Natural killer cell treated with Interleukin-12 subunit alpha and Interleukin-12 subunit beta and Interleukin-15 and Interleukin-18, amount 100 ng/mL, for 72 hours (primary cell): Measurements from ENCODE around the gene ZNF280D. TPM values are rescaled to one million over a fixed set of nuclear protein-coding genes. Genes with fewer than 3 reads are reported as not detected.

Experiments used
- ATAC-seq, 2 donors: fragments of 150-1000 bp; cut with Tn5 transposase in 1 of 2; sonication (Bioruptor Pico), chemical (Tn5 transposase) in 1 of 2; 2 replicates each; pipeline ENCODE4 v1.10.0; 2021
- DNase-seq: peaks from one replicate; pipeline ENCODE4 v3.0.0; 2022; ENCODE audit warnings: low spot score
- H3K27ac Mint-ChIP-seq, 2 donors: 1 replicate in 1 of 2; 2 replicates in 1 of 2; pipeline ENCODE4 v1.8.0; 2022; ENCODE audit warnings: mixed read lengths in 2 of 2, mild to moderate bottlenecking in 1 of 2, moderate library complexity in 1 of 2
- H3K27me3 Mint-ChIP-seq, 2 donors: 1 replicate in 1 of 2; 2 replicates in 1 of 2; pipeline ENCODE4 v1.8.0; 2022; ENCODE audit warnings: mixed read lengths in 2 of 2
- H3K36me3 Mint-ChIP-seq: one replicate; pipeline ENCODE4 v1.8.0; 2022; ENCODE audit warnings: mixed read lengths
- H3K4me1 Mint-ChIP-seq, 2 donors: 1 replicate in 1 of 2; 2 replicates in 1 of 2; pipeline ENCODE4 v1.8.0; 2022; ENCODE audit warnings: low read depth in 2 of 2, mixed read lengths in 2 of 2, mild to moderate bottlenecking in 1 of 2
- H3K4me3 Mint-ChIP-seq: one replicate; pipeline ENCODE4 v1.8.0; 2022; ENCODE audit warnings: mixed read lengths
- H3K9me3 Mint-ChIP-seq: 2 replicates; pipeline ENCODE4 v1.8.0; 2022; ENCODE audit warnings: mixed read lengths
- total RNA-seq, 2 donors: library from RNA; stranded (reverse); gene quantifications; one replicate each; pipeline ENCODE4 v1.2.3, GENCODE V29; 2022

The ZNF280D gene
- total RNA-seq, 2 donors from 2014 or later = 24.4 to 25.0 TPM

DNA sequence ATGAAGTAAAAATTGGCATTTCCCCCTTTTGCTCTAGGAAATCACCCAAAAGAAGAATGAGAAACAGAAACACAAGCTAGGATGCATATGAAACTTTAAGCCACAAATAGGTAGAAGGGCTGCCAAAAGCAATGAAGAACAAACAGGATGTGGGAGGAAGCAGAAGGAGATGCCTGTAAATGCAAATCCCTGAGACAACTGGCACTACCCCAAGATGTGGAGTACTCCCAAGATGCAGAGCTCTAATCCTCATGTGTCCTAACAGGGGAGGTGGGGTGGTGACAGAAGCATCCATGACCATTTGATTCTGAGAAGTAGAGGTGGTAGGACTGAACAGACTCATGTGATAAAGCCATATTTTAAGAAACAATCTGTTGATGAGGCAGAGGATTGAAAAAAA, 31.9 kb upstream of the ZNF280D start:
- Mint-ChIP-seq H3K36me3 (no peaks in the 10 kb centered on the region), H3K27me3 (peaks cover 0 to 7% of the 10 kb centered on the region in 2 donors), H3K4me1 (peaks cover 6 to 13% of the 10 kb centered on the region in 2 donors), H3K27ac (peak overlapping the region in 1 of 2 donors; percentile 29), H3K4me3 (no peak overlapping the region), H3K9me3 (no peaks in the 10 kb centered on the region)
- no peak for DNase-seq
- no peak for ATAC-seq

GRCh38 chr15:56763141-56763895, 30.0 kb upstream of the ZNF280D start:
- no peak for DNase-seq
- Mint-ChIP-seq H3K36me3 (no peaks in the 10 kb centered on the region), H3K9me3 (no peaks in the 10 kb centered on the region), H3K27me3 (peaks cover 7 to 10% of the 10 kb centered on the region in 2 donors), H3K4me3 (no peak overlapping the region), H3K27ac (no peak overlapping the region), H3K4me1 (peaks cover 6 to 13% of the 10 kb centered on the region in 2 donors)
- ATAC-seq = no peak

GRCh38 chr15:56760186-56760585, 26.9 kb upstream of the ZNF280D start:
- H3K4me1 Mint-ChIP-seq = no peaks in the 10 kb centered on the region
- H3K36me3 Mint-ChIP-seq = no peaks in the 10 kb centered on the region
- no peak overlapping the region for H3K4me3 Mint-ChIP-seq
- no peak overlapping the region for H3K27ac Mint-ChIP-seq
- no peaks in the 10 kb centered on the region for H3K9me3 Mint-ChIP-seq
- DNase-seq (no peak), ATAC-seq (no peak)
- peaks cover 5 to 13% of the 10 kb centered on the region in 2 donors for H3K27me3 Mint-ChIP-seq

DNA sequence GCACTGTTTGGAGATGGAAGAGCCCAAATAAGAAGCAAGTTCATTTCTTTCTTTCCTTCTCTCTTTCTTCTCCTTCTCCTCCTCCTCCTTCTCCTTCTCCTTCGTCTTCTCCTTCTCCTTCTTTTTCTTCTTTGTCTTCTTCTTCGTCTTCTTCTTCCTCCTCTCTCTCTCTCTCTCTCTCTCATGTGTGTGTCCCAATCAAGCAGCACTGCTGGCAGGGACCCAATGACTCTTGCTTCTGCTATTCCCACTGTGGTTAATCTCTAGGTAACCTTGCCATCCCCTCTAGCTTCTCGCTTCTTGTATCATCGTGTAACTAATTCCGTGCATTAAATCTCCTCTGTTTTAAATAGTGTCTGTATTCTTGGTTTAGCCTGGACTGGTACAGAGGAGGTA, 26.1 kb upstream of the ZNF280D start:
- Mint-ChIP-seq H3K36me3 (no peaks in the 10 kb centered on the region), H3K4me1 (no peaks in the 10 kb centered on the region), H3K27ac (no peak overlapping the region), H3K4me3 (no peak overlapping the region), H3K9me3 (no peaks in the 10 kb centered on the region), H3K27me3 (peaks cover 5 to 19% of the 10 kb centered on the region in 2 donors)
- DNase-seq = no peak
- no peak for ATAC-seq

- Mint-ChIP-seq H3K27ac (no peak overlapping the region), H3K36me3 (no peaks in the 10 kb centered on the region), H3K4me1 (no peaks in the 10 kb centered on the region), H3K9me3 (no peaks in the 10 kb centered on the region), H3K4me3 (no peak overlapping the region), H3K27me3 (peaks cover 5 to 19% of the 10 kb centered on the region in 2 donors)
- ATAC-seq (no peak), DNase-seq (no peak)
These were observed 25.6 kb upstream of the ZNF280D start for GRCh38 chr15:56758770-56759449.

DNA sequence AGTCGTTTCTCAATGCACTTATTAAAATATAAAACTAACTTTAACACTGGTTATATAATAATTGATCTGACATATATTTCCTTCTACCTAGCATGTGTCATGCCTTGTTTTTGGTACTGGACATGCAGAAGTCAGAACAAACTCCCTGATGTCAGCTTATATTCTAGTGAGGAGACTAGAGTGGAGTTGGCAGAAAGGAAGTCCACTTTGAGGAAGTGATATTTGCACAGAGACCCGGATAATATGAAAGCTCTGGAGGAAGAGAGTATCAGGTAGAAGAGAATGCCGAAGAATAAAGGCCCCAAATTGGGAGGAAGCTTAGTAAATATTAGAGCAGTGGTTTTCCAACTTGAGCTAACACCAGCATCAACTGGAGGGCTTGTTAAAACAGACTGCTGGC, 24.6 kb upstream of the ZNF280D start:
- H3K9me3 Mint-ChIP-seq = no peaks in the 10 kb centered on the region
- DNase-seq (no peak), ATAC-seq (no peak)
- H3K4me3 Mint-ChIP-seq = no peak overlapping the region
- H3K27me3 Mint-ChIP-seq = peaks cover 5 to 19% of the 10 kb centered on the region in 2 donors
- H3K4me1 Mint-ChIP-seq = no peaks in the 10 kb centered on the region
- H3K36me3 Mint-ChIP-seq = no peaks in the 10 kb centered on the region
- H3K27ac Mint-ChIP-seq = no peak overlapping the region

DNA sequence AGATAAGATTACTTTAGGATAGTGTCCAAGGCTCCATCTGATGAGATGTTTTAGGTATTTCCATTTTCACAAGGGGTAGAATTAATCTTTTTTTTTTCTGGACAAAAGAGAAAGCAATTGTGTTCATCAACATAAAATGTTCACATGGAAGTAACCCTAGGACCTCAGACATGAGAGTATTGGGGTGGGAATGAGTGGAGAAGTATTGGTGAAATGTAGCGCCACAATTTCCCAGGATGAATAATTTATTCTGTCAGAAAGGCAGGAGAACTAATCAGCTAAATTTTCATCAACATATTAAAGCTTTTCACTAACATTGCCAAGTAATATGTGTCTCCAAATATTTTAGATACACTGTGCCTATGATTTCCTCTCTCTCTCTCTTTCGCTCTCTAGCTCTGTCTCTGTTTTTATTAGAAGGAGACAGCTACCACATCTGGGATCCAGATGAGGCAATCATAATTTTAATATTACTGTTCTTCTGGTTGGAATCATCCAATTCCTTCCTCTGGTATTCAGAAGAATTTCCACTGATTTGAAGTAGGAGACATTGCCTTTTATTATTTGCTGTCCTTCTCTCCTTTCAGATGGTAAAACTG, 21.6 kb upstream of the ZNF280D start:
- H3K36me3 Mint-ChIP-seq = no peaks in the 10 kb centered on the region
- peaks cover 5 to 19% of the 10 kb centered on the region in 2 donors for H3K27me3 Mint-ChIP-seq
- DNase-seq (no peak), ATAC-seq (no peak)
- H3K4me3 Mint-ChIP-seq = no peak overlapping the region
- no peak overlapping the region for H3K27ac Mint-ChIP-seq
- no peaks in the 10 kb centered on the region for H3K9me3 Mint-ChIP-seq
- no peaks in the 10 kb centered on the region for H3K4me1 Mint-ChIP-seq

DNA sequence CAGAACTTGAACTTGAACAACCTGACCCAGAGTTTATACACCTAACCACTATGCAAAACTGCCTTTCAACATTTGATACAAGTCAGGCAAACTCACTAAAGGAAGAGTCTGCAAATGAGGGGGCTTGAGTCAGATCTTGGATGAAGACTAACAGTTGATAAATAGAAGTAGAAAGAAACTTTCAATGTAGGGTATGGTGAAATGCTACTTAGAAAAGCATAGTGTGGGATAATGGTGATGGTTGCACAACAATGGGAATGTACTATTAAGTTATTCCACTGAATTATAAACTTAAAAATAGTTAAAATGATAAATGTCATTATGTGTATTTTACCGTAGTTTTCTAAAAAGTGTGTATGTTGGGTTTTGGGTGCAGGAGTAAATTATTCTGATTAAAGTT, 19.7 kb upstream of the ZNF280D start:
- H3K27me3 Mint-ChIP-seq = peaks cover 4 to 17% of the 10 kb centered on the region in 2 donors
- no peaks in the 10 kb centered on the region for H3K4me1 Mint-ChIP-seq
- no peak for ATAC-seq
- no peaks in the 10 kb centered on the region for H3K9me3 Mint-ChIP-seq
- H3K27ac Mint-ChIP-seq = no peak overlapping the region
- H3K36me3 Mint-ChIP-seq = no peaks in the 10 kb centered on the region
- H3K4me3 Mint-ChIP-seq = no peak overlapping the region
- DNase-seq = no peak

- ATAC-seq (no peak), DNase-seq (no peak)
- Mint-ChIP-seq H3K4me1 (no peaks in the 10 kb centered on the region), H3K4me3 (no peak overlapping the region), H3K9me3 (no peaks in the 10 kb centered on the region), H3K27ac (no peak overlapping the region), H3K36me3 (no peaks in the 10 kb centered on the region), H3K27me3 (peaks cover 8 to 24% of the 10 kb centered on the region in 2 donors)
These were observed 16.7 kb upstream of the ZNF280D start for GRCh38 chr15:56749982-56750381.

DNA sequence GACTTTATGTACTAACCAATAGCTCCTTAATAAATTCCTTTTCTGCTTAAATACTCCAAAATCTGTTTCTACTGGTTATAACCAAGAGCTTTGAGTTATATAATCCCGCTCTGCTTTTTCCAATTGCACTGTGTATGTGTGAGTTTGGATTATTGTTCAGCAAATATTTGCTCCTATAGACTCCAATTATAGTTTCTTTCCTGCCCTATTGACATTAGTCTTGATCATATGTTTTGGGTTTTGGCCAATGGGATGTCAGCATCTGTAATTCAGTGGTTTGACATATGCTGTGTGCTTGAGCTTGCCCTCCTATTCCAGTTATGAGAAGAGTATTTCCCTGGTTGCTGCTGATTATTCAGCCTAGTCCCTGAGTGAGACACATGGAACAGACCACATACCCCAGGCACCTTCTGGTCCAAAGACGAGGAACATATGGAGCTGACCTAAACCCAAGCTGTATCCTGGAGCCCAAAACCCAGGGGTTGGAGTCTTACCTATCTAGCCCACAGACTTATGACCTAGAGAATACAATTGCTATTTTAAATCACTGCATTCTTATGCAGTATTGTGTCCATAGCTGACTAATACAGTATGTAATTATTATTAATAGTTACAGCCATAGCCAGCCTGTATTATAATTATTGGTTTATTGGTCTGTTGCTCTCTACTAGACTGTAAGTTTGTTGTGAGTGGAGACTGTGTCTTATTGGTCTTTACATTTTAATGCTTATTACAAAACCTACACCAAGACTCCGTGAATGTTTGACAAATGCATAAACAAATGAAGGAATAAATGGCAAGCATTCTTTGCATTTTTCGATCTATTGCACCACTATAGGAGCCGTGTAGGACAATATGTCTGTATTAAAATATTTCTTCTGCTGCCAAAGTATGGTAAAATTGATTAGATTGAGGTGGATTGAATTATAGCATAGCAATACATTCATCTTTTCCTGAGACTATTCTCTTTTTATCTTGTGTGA, 11.7 kb upstream of the ZNF280D start:
- Mint-ChIP-seq H3K27ac (no peak overlapping the region), H3K9me3 (no peaks in the 10 kb centered on the region), H3K27me3 (peaks cover 29 to 35% of the 10 kb centered on the region in 2 donors), H3K4me3 (no peak overlapping the region), H3K36me3 (no peaks in the 10 kb centered on the region), H3K4me1 (peaks cover 0 to 2% of the 10 kb centered on the region in 2 donors)
- DNase-seq = no peak
- no peak for ATAC-seq

DNA sequence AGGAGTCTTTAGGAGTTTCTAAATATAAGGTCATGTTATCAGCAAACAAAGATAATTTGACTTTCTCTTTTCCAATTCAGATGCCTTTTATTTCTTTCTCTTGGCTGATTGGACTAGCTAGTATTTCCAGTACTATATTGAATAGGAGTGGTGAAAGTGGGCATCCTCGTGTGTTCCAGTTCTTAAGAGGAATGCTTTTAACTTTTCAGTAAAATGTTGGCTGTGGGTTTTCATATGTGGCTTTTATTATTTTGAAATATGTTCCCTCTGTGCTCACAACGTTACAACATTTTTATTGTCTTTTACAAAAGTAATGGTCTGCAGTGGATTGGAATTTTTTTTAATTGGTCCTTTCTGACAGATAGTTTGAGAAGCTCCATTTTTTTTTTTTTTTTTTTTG, 8.2 kb upstream of the ZNF280D start:
- ATAC-seq (no peak), DNase-seq (no peak)
- peaks cover 23 to 24% of the 10 kb centered on the region in 2 donors for H3K27me3 Mint-ChIP-seq
- H3K36me3 Mint-ChIP-seq = no peaks in the 10 kb centered on the region
- no peaks in the 10 kb centered on the region for H3K9me3 Mint-ChIP-seq
- H3K4me1 Mint-ChIP-seq = peaks cover 0 to 2% of the 10 kb centered on the region in 2 donors
- no peak overlapping the region for H3K4me3 Mint-ChIP-seq
- H3K27ac Mint-ChIP-seq = no peak overlapping the region

- ATAC-seq = no peak
These were observed 6.8 kb upstream of the ZNF280D start for GRCh38 chr15:56739964-56740640.

GRCh38 chr15:56739474-56739873, 6.2 kb upstream of the ZNF280D start:
- Mint-ChIP-seq H3K27ac (no peak overlapping the region), H3K27me3 (peaks cover 11 to 17% of the 10 kb centered on the region in 2 donors), H3K36me3 (no peaks in the 10 kb centered on the region), H3K4me1 (peaks cover 0 to 5% of the 10 kb centered on the region in 2 donors), H3K4me3 (no peak overlapping the region), H3K9me3 (no peaks in the 10 kb centered on the region)
- DNase-seq (no peak), ATAC-seq (no peak)

More at GRCh38 chr15:56739964-56740640, 6.8 kb upstream of the ZNF280D start:
- peaks cover 0 to 2% of the 10 kb centered on the region in 2 donors for H3K4me1 Mint-ChIP-seq
- H3K27ac Mint-ChIP-seq = no peak overlapping the region
- H3K4me3 Mint-ChIP-seq = no peak overlapping the region
- H3K36me3 Mint-ChIP-seq = no peaks in the 10 kb centered on the region
- no peaks in the 10 kb centered on the region for H3K9me3 Mint-ChIP-seq
- H3K27me3 Mint-ChIP-seq = peaks cover 17 to 21% of the 10 kb centered on the region in 2 donors
- DNase-seq = no peak
